Stimulated activated CD8-positive, alpha-beta memory T cell treated with anti-CD3 and anti-CD28 coated beads, Interleukin-15, amount 100 ng/mL, for 4 hours (primary cell): ENCODE data around the gene TRIM74.
"Not testable (repeated sequence)": the region's sequence is repeated elsewhere in the genome, so short reads cannot be mapped to it uniquely, and the experiment has no call there.

Source experiments
- DNase-seq, 2 donors: peaks; one replicate each; pipeline ENCODE4 v3.0.0-alpha.2; 2020; ENCODE audit warnings: low read depth in 2 of 2

Gene TRIM74

DNA sequence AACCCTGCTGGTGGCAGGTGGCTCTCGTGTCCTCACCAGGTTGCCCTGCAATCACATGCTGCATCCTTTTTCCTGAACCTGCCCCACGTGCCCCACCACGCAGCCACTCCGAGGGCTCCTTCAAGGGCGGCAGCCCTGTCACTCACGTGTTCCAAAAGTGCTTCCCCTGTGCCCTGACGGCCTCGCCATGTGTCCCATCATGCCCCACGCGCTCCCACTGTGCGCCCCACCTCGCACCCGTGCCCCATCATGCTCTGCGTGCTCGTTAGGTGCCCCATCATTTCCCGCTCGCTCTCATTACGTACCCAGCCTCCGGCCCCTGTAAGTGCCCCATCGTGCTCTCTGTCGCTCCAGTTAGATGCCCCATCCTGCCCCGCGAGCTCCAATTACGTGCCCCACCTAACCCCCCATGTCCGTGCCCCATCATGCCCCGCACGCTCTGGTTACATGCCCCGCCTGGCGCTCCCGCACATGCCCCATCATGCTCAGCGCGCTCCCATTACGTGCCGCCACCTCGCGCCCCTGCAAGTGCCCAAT is at the start of gene TRIM74:
TRIM74 (minus strand) TSS at position 487 of the 537 bp plus-strand sequence. CDS start 3,309 bp downstream, outside the sequence.
- not testable (repeated sequence) for DNase-seq

GRCh38 chr7:73006491-73006890 is 37.2 kb upstream of the TRIM74 start:
- not testable (repeated sequence) for DNase-seq

DNA sequence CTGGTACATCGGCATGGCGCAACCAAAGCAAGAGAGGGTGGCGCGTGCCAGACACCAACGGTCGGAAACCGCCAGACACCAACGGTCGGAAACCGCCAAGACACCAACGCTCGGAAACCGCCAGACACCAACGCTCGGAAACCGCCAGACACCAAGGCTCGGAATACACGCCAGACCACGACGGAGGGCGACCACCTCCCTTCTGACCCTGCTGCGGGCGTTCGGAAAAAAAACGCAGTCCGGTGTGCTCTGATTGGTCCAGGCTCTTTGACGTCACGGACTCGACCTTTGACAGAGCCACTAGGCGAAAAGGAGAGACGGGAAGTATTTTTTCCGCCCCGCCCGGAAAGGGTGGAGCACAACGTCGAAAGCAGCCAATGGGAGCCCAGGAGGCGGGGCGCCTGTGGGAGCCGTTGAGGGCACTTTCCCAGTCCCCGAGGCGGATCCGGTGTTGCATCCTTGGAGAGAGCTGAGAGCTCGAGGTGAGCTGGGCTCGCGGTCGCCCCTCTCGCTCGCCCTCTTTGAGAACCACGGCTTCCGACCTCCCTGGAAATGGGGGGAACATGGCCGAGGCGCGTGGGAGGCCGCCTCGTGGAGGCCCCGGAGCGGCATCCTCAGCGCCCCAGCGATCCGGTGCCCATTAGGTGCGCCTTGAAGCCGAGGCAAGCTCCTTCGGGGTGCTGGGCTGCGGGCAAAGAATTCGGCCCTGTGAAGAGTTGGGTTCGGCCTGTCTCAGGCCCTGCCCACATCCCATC is 36.6 kb upstream of the TRIM74 start:
- peak; percentile 85 to 88 for DNase-seq

DNA sequence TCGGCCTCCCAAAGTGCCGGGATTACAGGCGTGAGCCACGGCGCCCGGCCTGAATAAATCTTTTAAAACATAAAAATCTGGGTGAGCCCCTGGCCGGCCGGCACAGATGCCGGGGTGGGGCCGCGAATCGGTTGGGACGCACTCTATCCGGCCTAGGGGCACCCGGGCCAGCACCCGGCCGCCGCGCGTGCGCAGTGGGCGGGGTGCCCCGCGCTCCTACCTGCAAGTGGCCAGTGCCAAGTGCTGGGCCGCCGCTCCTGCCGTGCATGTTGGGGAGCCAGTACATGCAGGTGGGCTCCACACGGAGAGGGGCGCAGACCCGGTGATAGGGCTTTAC is 36.1 kb upstream of the TRIM74 start:
- peak in 1 of 2 donors; percentile 32 for DNase-seq

DNA sequence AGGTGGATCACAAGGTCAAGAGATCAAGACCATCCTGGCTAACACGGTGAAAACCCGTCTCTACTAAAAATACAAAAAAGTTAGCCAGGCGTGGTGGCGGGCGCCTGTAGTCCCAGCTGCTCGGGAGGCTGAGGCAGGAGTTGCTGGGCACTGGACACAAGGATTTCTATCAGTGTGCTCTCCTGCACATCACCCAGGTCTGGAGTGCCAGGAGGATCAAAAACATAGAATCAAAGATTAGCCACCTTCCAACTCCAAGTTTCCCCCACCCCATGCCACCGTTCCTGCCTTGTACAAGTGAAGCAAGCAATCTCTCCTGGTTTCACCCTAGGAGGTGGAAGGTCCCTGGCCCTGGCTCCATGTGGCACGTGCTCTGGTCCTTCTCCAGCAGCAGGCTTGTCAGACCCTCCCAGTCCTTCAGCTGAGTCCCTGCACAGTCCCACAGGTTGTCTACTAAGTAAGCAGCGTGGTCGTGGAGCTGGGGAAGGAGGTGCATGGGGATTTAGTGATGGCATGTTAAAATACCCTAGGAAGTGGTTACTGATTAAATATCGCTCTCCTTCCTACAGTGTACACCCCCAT is 28.7 kb upstream of the TRIM74 start:
- not testable (repeated sequence) for DNase-seq

- not testable (repeated sequence) for DNase-seq
Observed at GRCh38 chr7:72997447-72997846, 28.2 kb upstream of the TRIM74 start.

- DNase-seq = not testable (repeated sequence)
Observed at GRCh38 chr7:72995484-72995883, 26.2 kb upstream of the TRIM74 start.

GRCh38 chr7:72990146-72990913 is 21.1 kb upstream of the TRIM74 start:
- DNase-seq = not testable (repeated sequence)

GRCh38 chr7:72982084-72982483 is 12.8 kb upstream of the TRIM74 start:
- DNase-seq = not testable (repeated sequence)

GRCh38 chr7:72980382-72980781 is 11.1 kb upstream of the TRIM74 start:
- not testable (repeated sequence) for DNase-seq

- DNase-seq = not testable (repeated sequence)
Observed at GRCh38 chr7:72976434-72976833, 7.2 kb upstream of the TRIM74 start.

GRCh38 chr7:72975656-72976286 is 6.5 kb upstream of the TRIM74 start:
- DNase-seq = not testable (repeated sequence)

DNA sequence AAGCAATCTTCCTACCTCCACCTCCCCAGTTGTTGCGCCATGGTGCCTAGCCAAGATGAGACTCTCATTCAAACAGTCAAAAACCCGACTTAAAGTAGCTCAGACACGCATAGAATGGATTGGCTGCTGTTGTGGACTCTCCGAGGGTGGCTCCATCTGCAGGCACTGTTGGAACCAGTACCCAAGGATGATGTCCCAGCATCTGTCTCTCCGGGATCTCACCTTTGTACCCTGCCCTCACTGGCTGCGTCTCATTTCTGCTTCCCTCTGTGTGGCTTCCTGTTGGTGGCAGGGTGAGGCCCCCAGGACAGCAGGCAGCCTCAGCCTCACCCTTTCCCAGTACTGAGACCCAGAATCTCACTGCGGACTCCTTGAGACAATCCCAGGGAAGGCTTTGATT is 5.5 kb upstream of the TRIM74 start:
- DNase-seq = not testable (repeated sequence)

DNA sequence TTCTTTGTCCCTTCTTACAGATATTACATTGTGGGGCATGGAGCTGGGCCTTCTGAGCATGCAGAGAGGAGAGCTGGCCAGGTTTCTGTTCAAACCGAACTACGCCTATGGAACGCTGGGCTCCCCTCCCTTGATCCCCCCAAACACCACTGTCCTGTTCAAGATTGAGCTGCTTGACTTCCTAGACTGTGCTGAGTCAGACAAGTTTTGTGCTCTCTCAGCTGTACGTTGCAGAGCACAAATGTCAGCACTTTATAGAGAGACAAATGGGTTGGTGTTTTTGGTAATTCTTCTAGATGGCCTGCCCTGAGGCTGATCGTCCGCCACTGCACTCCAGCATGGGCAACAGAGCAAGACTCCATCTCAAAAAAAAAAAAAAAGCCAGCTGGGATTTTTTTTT is 2.2 kb upstream of the TRIM74 start:
- DNase-seq = not testable (repeated sequence)

DNA sequence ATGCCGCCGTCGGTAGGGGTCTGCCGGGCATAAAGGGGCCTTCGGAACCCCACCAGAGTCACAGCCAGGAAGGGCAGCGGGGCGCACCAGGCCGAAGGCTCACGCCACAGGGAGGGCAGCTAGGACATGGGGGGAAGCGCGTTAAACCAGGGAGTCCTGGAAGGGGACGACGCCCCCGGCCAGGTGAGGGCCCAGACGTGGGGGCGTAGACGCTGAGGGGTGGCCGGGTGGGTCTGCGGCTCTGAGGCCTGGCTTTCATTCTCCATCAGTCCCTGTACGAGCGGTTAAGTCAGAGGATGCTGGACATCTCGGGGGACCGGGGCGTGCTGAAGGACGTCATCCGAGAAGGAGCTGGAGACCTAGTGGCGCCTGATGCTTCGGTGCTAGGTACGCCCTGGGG is 422 bp upstream of the TRIM74 start:
- DNase-seq = not testable (repeated sequence)

DNA sequence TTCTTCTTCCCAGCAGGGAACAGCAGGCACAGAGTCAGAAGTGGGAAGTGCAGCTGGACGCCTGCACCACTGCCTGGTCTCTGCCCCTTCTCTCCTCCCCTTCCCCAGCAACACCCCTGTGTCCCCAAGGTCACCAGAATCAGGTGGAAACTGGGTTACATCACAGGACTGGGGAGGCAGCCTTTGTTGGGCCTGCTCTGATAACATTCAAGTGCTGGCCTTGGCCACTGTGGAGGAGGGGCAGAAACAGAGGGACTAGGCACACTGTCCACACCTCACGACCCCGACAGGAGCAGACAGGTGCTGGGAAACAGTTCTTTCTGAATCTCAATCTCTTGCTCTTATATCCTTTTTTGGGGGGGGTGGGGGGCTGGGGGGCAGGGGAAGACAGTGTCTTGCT is 2.4 kb downstream of the TRIM74 start:
- DNase-seq = not testable (repeated sequence)

GRCh38 chr7:72965186-72965975 is 3.9 kb downstream of the TRIM74 start:
- not testable (repeated sequence) for DNase-seq

- not testable (repeated sequence) for DNase-seq
Observed at GRCh38 chr7:72963056-72963455, 6.2 kb downstream of the TRIM74 start.

DNA sequence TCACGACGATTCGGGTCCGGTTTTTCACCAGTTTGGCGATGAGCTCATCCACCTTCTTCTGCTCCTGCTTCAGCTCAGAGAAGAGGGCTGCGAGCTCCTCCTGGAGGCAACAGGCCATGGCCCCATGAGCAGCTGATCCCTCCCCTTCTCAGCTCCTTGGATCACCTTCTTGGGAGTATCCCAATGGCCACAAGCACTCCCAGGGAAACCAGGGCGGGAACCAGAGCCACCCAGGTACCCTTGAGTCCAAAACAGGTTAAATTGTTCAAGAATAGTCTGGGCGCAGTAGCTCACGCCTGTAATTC is 8.0 kb downstream of the TRIM74 start:
- not testable (repeated sequence) for DNase-seq

- not testable (repeated sequence) for DNase-seq
Observed at GRCh38 chr7:72960626-72961345, 8.5 kb downstream of the TRIM74 start.
